Stimulated activated CD4-positive, alpha-beta T cell treated with anti-CD3 and anti-CD28 coated beads, Interleukin-1b, Interleukin-23, amount 100 ng/mL, for 1 hour (primary cell): Measurements from ENCODE around the gene KPNA6.

Experiments
- DNase-seq, 2 donors: peaks; one replicate each; pipeline ENCODE4 v3.0.0-alpha.2; 2020; ENCODE audit warnings: low read depth in 2 of 2

KPNA6 gene

DNA sequence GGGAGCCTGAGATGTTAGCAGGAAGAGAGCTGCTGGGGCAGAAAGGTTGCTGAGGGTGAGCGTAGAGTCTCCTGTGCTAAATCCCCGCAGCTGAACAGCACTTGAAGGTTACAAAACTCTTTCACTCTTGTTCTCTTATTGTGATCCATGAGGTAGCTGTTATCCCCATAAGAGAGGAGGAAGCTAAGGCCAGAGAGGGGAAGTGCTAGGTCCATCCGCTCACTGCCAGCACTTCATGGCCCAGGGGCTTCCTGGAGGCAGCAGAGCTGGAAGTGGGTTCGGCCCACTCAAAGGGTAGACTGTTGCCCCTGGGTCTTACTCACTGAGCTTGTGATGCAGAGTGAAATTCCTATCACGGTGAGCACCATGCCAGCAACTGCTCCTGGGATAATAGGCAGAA lies 108.7 kb downstream of the KPNA6 start:
- DNase-seq = no peak

DNA sequence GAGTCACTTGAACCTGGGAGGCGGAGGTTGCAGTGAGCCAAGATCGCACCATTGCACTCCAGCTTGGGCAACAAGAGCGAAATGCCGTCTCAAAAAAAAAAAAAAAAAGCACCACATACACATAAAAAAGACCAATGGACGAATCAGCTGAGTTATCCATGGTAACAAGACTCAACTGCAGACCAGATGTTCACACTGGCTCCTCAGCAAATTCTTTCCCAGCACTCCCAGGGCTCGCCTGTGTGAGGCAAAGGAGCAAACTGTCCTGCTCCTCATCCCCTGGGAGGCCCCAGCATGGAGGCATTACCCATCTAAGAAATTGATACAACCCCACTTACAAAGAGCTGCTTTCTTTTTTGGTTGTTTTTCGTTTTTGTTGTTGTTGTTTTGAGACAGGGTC lies 111.2 kb downstream of the KPNA6 start:
- DNase-seq = no peak

DNA sequence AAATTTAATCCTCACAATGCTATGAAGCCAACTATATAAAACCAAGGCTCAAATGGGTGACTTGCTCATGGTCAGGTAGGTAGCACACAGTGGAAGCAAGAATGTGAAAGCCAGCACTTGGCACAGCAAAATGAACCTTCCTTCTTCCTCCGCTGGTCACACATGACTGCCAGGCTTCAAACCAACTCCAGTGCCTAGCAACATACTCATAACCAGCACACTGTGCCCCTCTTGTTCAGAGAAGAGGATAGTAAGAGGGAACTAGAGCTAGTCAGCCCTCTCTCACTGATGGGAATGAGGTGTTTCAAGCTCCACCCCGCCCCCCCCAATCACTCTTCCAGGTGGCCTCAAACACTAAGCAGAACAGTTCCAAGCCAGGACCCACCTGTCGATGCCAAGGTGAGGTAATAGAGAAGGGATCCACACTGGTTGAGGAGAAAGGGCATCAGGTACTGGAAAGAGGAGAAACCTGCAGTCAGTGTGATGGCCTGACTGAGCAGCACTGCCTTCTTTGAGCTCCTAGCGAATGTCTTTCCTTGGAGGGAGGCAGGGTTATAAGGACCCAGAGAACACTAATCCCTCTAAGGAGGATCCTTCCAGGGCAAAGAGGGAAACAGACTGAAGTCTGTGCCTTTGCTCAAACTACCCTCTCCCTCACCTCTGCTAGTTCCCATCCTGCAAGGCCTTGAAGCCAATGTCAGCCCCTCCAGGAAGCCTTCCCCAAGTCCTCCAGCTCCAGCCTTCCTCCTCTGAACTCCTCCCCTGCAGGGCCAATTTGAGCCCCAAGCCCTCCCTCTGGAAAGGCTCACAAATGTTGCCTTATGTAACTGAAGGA lies 113.1 kb downstream of the KPNA6 start:
- no peak for DNase-seq

DNA sequence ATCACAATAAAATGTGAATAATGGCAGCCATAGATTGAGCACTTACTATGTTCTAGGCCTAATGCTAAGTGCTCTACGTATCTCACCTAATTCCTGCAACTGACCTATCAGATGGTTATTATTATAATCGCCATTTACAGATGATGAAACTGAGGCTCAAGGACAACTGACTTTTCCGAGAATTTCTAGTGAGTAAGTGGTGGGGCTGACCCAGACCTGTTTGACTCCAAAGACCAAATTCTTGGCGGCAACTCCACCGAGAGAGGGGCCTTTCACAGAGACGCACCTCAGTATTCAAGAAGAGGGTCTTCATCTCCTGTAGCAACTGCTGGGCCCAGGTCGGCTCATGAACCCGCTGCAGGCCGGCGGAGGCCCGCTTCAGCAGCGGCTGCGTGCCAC lies 113.7 kb downstream of the KPNA6 start:
- DNase-seq = no peak

DNA sequence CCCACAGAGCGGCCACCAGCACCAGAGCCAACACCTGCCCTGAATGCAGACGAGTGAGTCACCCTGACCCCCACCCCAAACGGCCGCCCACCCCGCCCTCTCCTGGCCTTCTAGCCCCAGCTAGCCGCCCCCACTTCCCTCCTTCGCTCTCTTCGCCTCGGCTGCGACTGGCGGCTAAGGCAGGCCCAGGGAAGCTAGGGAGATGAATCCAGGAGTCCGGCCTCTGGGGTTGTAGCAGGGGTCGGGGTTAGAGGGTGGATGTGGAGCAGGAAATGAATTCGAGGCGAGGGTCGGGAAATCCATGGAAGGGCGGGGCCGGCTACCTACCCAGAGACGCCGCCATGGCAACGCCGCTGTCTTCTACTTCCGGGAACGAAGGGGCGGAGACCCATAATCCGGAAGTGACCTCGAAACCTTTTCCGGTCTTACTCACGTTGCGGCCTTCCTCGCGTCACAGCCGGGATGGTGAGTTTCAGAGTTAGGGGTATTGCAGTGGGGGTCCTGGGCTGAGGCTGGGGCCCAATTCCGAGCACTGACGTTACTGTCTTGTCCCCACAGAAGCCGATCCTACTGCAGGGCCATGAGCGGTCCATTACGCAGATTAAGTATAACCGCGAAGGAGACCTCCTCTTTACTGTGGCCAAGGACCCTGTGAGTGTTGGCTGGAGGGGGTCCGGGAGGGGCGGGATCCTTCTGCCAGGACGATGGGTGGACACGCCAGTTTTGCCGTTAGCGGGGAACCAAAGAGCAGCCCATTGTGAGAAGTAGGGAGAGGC lies 114.3 kb downstream of the KPNA6 start, which contains the start of the genes EIF3I and TMEM234:
Gene EIF3I (plus strand): TSS at position 428 of the 776 bp plus-strand sequence. CDS start 35 bp downstream, at position 463.
Gene TMEM234 (minus strand): TSS at position 374 of the 776 bp plus-strand sequence. CDS start 31 bp downstream, at position 343.
- DNase-seq = peak; percentile 74 to 77

DNA sequence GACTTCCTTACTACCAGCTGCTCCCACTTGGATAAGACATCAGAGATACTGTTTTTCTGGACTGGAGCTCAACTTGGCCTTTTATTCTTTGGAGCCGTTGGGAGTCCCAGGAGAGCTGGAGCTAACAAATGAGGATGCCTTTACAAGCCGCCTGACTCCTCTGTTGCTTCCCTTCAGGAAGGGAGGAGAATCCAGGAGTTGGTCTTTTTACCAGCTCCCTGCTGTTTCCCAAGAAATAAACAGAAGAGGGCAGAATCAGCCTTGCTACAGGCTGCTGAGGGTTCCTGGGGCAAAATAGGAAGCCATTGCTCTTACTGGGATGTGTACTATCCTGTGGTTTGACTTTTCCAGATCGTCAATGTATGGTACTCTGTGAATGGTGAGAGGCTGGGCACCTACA lies 115.8 kb downstream of the KPNA6 start:
- no peak for DNase-seq

DNA sequence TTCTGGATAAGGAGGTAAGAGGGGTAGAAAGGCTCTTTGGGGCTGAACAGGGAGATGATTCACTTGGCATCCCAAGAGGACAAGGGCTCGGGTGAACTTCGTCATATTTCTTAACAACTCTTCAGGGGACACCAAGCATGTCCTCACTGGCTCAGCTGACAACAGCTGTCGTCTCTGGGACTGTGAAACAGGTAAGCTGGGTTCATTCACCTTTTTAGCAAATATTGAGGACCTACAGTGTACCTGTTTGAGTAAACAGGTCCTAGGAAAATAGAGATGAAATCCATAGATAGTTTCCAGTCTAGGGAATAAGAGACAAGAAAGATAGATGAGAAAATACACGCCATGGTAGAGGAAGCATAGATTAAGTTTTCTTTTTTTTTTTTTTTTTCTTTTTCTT lies 116.4 kb downstream of the KPNA6 start:
- no peak for DNase-seq
